HL-60/S4 treated with retinoic acid at 250 ng/mL for 4 days and 3 days (cell line): ENCODE measurements around the gene MRFAP1.
"Not testable (repeated sequence)": the region's sequence is repeated elsewhere in the genome, so short reads cannot be mapped to it uniquely, and the experiment has no call there.

Source experiments
- in situ Hi-C: fragments of 300-500 bp; cut with MboI; formaldehyde crosslinking; loops from 2 replicates; pipeline ENCODE4 v1.7.0; 2022; ENCODE audit warnings: low sequenced_read_pairs

MRFAP1 gene

DNA sequence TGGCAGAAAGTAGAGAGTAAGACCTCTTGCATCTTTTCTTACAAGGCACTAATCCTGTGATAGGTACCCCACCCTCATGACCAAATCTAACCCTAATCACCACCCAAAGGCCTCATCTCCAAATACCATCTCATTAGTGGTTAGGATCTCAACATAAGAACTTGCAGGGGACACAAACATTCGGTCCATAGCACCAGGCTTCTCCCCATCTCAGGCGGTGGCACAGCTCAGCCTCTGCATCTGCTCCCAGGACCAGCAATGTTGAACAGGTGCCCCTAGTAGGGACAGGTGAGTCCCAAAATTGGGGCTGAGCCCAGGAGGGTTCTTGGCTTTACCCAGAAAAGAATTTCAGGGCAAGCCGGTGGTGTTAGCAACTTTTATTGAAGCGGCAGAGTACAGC, 8.4 kb upstream of the MRFAP1 start:
- in situ Hi-C loops, result no loop called here

- in situ Hi-C loops, result no loop called here
Observed at GRCh38 chr4:6633091-6633906, 7.2 kb upstream of the MRFAP1 start.

- in situ Hi-C loops, result no loop called here
Observed at GRCh38 chr4:6634746-6635145, 5.7 kb upstream of the MRFAP1 start.

DNA sequence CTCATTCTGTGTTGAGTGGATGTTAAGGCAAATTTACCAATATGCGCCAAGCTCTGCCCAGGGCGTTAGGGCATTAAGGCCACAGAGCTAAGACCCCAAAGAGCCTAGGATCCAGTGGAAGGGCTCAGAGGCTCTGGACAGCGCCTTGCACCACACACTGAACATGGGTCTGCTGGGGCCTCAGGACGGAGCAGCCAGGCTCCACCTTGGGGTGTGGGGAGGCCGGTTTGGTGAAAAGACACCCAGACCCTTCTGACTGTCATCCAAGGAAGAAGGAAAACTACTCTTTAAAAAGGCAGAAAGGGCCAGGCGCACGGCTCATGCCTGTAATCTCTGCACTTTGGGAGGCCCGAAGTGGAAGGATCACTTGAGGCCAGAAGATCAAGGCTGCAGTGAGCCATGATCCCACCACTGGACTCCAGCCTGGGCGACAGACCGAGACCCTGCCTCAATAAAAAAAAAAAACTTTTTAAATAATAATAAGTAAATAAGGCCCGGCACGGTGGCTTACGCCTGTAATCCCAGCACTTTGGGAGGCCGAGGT, 1.3 kb upstream of the MRFAP1 start:
- in situ Hi-C loops, result no loop called here

GRCh38 chr4:6641164-6641970, 882 bp downstream of the MRFAP1 start:
- in situ Hi-C loops, result no loop called here

- in situ Hi-C loops, result no loop called here
Observed at GRCh38 chr4:6641971-6642320, 1.5 kb downstream of the MRFAP1 start.

- in situ Hi-C loops, result no loop called here
Observed at GRCh38 chr4:6643141-6643847, 2.8 kb downstream of the MRFAP1 start.

DNA sequence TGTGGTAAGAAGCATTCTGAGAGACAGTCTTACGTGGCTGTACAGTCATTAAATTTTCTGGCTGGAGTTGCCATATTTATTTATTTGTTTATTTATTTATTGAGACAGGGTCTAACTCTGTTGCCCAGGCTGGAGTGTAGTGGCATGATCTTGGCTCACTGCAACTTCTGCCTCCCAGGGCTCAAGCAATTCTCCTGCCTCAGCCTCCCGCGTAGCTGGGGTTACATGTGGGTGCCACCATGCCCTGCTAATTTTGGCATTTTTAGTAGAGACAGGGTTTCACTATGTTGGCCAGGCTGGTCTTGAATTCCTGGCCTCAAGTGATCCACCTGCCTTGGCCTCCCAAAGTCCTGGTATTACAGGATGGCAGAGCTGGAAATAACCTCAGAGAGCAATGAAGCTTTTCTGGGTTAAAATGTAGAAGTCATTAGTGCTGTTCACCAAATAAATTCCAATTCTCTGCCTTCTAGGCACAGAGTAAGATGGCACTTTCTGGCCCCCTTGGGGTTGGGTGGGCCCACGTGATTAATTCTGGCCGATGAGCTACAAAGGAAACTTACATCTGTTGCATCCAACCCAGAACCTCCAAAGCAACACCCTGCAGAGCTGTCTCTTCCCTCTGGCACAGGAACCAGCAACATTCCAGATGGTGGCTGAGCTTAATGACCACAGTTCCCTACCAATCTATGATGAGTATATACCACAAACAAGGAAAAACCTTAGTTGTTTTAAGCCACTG, 4.5 kb downstream of the MRFAP1 start:
- in situ Hi-C loops, result no loop called here

GRCh38 chr4:6647169-6647568, 6.7 kb downstream of the MRFAP1 start:
- in situ Hi-C loops, result no loop called here

DNA sequence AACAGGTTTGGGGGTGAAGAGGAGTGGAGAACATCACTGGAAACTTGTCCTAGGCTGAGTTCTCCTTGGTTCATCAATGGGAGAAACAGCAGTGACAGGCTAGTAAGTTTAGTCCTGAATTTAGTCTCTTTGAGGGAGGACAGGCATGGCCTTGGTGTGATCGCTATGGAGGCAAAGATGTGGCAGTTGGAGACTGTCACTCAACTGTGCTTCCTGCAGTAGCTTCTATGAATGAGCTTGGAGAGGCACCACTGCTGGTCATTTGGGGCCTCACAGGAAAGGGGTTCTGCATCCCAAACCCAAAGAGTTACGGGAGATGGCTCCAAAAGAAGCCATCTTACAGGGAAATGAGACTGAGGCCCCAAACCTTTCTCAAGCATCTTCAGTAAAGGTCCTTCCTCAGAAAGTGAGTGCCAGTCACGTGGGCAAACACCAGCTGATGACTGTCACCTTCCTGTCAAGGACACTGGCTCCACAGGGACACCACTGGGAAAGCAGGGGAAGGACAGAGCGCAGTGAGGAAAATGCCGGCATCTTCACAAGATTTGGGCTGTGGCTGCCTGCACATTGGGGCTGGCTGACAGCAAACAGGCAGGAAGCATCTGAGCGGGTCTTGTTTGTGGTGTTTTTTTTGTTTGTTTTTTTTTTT, 7.2 kb downstream of the MRFAP1 start:
- in situ Hi-C loops, result no loop called here

GRCh38 chr4:6649216-6649615, 8.7 kb downstream of the MRFAP1 start:
- in situ Hi-C loops, result no loop called here

DNA sequence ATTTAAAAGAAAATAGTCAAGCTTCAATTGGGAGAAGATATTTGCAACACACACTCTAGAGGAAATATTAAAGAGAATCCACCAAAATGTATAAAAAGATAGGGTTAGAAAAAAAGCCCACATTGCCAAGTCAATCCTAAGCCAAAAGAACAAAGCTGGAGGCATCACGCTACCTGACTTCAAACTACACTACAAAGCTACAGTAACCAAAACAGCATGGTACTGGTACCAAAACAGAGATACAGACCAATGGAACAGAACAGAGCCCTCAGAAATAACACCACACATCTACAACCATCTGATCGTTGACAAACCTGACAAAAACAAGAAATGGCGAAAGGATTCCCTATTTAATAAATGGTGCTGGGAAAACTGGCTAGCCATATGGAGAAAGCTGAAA, 13.7 kb downstream of the MRFAP1 start:
- in situ Hi-C loops, result not testable (repeated sequence)

DNA sequence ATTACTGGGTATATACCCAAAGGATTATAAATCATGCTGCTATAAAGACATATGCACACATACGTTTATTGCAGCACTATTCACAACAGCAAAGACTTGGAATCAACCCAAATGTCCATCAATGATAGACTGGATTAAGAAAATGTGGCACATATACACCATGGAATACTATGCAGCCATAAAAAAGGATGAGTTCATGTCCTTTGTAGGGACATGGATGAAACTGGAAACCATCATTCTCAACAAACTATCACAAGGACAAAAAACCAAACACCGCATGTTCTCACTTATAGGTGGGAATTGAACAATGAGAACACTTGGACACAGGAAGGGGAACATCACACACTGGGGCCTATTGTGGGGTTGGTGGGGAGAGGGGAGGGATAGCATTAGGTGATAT, 14.8 kb downstream of the MRFAP1 start:
- in situ Hi-C loops, result not testable (repeated sequence)

GRCh38 chr4:6655924-6656323, 15.4 kb downstream of the MRFAP1 start:
- in situ Hi-C loops, result no loop called here

GRCh38 chr4:6657242-6658208, 17.0 kb downstream of the MRFAP1 start:
- in situ Hi-C loops, result no loop called here

GRCh38 chr4:6658209-6658595, 17.7 kb downstream of the MRFAP1 start:
- in situ Hi-C loops, result no loop called here

GRCh38 chr4:6658597-6659075, 18.2 kb downstream of the MRFAP1 start:
- in situ Hi-C loops, result no loop called here

GRCh38 chr4:6659897-6660296, 19.4 kb downstream of the MRFAP1 start:
- in situ Hi-C loops, result no loop called here

DNA sequence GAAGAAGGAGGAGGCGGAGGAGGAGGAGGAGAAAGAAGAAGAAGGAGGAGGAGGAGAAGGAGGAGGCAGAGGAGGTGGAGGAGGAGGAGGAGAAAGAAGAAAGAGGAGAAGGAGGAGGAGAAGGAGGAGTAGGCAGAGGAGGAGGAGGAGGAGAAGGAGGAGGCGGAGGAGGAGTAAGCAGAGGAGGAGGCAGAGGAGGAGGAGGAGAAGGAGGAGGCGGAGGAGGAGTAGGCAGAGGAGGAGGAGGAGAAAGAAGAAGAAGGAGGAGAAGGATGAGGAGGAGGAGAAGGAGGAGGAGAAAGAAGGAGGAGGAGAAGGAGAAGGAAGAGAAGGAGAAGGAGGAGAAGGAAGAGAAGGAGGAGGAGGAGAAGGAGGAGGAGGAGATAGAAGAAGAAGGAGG, 19.9 kb downstream of the MRFAP1 start:
- in situ Hi-C loops, result no loop called here
